Tibial nerve (tissue), 3 donors: ENCODE measurements around the gene PYCR2.

Source experiments
- CTCF ChIP-seq, 5 experiments: fragments of 200-600 bp in 3 of 5; fragments of 450-650 bp in 2 of 5; sonication (generic) in 3 of 5; IDR thresholded peaks; one replicate each; pipeline ENCODE4 v1.5.1; 2016 to 2019; ENCODE audit warnings: antibody characterized with exemption in 5 of 5, mild to moderate bottlenecking in 3 of 5, moderate library complexity in 2 of 5
- POLR2A ChIP-seq, 2 donors: fragments of 450-650 bp; IDR thresholded peaks; one replicate each; pipeline ENCODE4 v1.6.1; 2017; ENCODE audit warnings: antibody characterized with exemption in 2 of 2, mild to moderate bottlenecking in 2 of 2, moderate library complexity in 2 of 2

DNA sequence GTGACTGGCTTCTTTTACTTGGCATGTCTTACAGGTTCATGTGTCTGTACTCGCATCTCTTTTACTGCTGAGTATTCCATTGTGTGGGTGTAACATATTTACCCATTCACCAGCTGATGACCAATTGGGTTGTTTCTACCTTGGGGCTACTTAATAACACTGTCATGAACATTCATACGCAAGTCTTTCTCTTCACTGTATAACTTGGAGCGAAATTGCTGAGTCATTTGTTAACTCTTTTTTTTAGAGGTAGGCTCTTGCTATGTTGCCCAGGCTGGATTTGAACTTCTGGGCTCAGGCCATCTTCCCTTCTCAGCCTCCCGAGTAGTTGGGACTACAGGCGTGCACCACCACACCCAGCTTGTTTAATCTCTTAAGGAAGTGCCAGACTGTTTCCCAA, 6.5 kb downstream of the PYCR2 start:
- no peak for TF ChIP-seq CTCF (IDR thresholded peaks at IDR 0.05)
- no peak for TF ChIP-seq POLR2A (IDR thresholded peaks at IDR 0.05)
